NCI-H2196 treated with DMSO at 0.1 percent for 48 hours (cell line): Measurements from ENCODE around the gene DLGAP4.

Experiments
- DNase-seq: peaks from one replicate; lab custom pipeline; 2025; ENCODE audit not compliant: unreplicated experiment; lab: John Stamatoyannopoulos, UW

DLGAP4 gene

GRCh38 chr20:36528176-36528874 is 222.2 kb downstream of the DLGAP4 start:
- DNase-seq: no peak

DNA sequence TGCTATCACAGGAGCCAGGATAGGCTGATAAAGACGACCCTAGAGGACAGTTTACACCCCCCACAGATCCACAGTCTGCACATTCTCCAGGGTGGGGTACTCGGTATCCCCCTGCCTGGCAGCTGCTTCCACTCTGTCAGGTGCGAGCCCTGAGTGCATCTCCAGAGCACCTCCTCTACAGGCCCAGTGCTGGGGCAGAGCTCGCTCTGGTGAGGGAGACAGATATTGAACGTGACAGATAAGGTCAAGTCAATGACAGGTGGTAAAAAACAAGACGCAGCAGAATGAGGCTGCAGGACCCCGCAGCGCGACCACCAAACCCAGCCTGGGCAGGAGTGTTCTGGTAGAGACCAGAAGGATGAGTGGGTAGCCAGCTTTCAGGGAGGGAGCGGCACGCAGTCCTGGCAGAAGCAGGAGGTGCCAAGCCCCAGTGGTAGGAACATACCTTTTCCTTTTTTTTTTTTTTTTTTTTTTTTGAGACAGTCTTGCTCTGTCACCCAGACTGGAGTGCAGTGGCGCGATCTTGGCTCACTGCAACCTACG is 222.8 kb downstream of the DLGAP4 start:
- no peak for DNase-seq

DNA sequence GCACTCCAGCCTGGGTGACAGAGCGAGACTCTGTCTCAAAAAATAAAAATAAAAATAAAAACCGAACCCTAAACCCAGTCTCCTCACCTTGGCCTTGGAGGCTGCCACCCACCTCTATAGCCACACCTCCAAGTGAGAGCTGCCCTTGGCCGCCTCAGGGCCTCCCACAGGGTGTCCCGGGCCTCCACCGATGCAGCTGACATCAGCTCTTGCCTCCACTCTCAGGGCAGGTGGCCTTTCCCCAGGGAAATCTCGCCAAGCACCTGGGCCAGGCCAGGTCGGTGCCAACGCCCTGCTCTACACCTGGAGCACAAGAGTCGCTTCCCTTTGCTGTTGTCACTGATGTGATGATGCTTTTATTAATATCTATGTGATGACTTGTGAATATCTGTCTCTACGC is 226.2 kb downstream of the DLGAP4 start:
- DNase-seq: peak; percentile 11

GRCh38 chr20:36532822-36533221 is 226.7 kb downstream of the DLGAP4 start:
- DNase-seq: no peak

- DNase-seq: no peak
These were observed 232.0 kb downstream of the DLGAP4 start for GRCh38 chr20:36538026-36538722.

GRCh38 chr20:36540551-36541211 is 234.5 kb downstream of the DLGAP4 start:
- no peak for DNase-seq

- no peak for DNase-seq
These were observed 235.2 kb downstream of the DLGAP4 start, which contains the start of gene MYL9 for GRCh38 chr20:36541227-36541767. Gene MYL9, plus strand, starts transcription at chr20:36541519. Its CDS starts 3,366 bp downstream, at chr20:36544885.

GRCh38 chr20:36541768-36542488 is 235.8 kb downstream of the DLGAP4 start:
- no peak for DNase-seq

DNA sequence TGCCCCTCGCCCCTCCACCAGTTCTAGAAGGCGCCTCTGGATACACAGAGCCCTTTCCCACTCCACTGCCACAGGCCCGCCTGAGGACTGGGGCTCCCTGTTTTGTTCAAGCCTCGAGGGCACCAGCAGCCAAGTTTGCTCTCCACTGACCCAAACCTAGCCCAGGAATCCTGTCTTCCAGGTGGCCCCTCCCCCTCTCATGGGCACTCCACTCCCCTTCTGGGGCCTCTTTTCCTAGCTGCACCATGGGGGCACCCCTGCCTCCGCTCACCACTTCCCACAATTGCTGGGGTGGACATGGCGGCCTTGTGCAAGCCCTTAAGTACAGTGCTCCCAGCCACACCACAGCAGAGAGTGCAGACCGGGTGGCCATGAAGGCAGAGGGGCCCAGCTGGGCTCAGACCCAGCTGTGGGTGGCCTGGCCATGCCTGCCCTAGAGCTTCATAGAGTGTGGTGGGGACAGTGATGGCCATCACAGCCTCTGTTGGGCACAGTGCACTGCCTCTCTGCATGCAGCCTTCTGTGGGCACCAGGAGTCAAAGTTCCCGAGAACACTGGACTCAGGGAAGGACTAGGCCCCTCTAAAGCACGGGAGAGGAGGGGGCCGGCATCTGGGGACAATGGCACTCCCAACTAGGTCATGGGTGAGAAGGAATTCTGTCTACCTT is 236.5 kb downstream of the DLGAP4 start:
- DNase-seq: no peak

DNA sequence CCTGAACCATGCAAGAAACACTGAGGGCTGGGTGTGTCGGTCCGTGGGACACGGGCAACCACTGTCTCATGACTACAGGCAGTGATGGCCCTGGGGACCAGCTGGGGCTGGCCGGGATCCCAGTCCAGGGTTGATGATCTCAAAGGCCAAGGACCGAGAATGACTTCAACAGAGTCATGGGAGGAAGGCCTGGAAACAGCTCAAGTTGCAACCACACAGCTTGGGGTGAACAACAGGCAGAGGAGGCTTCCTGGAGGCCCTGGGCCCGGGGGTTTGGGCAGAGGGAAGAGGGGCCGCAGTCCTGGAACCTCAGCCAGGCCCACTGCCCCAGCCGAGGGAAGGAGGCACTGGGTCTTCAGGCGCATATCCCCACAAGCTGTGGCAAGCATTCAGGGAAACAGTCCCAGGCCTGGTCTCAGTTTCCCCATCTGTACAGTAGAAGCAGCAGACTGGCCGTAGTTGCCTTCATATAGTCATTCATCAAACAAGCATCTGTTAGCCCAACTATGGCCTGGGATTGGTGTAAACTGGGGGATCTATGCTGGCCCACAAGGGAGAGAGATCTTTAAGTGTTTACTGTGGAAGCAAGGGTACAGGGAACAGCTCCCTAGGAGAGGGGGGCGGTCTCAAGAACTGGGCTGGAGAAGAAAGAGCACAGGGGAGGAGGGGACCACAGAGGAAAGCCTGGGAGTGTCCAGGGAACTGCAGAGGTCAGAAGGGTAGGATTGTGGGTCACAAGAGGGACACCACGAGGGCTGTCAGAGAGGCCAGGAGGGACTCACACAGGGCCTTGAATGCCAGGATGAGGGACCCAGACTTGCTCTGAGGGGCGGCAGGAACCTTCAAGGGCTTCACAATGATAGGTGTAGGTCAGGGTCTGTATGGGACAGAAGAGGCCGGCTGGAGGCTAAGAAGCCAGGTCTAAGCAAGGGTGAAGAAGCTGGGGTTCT is 237.3 kb downstream of the DLGAP4 start:
- no peak for DNase-seq

GRCh38 chr20:36544134-36545018 is 238.2 kb downstream of the DLGAP4 start:
- no peak for DNase-seq

- DNase-seq: no peak
These were observed 240.1 kb downstream of the DLGAP4 start for GRCh38 chr20:36546111-36546736.

- no peak for DNase-seq
These were observed 241.3 kb downstream of the DLGAP4 start for GRCh38 chr20:36547186-36548005.

- DNase-seq: no peak
These were observed 241.8 kb downstream of the DLGAP4 start for GRCh38 chr20:36548006-36548315.

DNA sequence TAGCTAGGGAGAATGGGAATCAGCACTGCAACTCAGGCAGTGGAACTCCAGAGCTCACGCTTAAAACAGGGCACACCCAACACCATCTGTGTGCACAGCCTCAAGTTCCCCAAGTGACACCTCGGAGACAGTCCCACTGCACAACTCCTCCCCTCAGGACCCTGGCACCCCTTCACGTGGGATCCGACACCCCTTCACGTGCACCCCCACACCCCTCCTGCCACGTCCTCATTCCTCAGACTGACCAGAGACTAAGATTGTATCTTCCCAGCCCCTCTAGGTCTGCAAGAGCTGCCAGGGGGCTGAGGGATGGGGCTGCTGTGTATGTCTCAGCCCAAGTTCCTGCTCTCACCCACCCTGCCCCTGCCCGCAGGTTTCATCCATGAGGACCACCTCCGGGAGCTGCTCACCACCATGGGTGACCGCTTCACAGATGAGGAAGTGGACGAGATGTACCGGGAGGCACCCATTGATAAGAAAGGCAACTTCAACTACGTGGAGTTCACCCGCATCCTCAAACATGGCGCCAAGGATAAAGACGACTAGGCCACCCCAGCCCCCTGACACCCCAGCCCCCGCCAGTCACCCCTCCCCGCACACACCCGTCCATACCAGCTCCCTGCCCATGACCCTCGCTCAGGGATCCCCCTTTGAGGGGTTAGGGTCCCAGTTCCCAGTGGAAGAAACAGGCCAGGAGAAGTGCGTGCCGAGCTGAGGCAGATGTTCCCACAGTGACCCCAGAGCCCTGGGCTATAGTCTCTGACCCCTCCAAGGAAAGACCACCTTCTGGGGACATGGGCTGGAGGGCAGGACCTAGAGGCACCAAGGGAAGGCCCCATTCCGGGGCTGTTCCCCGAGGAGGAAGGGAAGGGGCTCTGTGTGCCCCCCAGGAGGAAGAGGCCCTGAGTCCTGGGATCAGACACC is 242.8 kb downstream of the DLGAP4 start:
- DNase-seq: no peak

GRCh38 chr20:36549628-36549941 is 243.4 kb downstream of the DLGAP4 start:
- DNase-seq: no peak
